Muscle layer of colon (tissue), 2 donors: ENCODE measurements around the gene TMC4.

Source experiments
- H3K27ac ChIP-seq: one replicate; pipeline ENCODE4 v1.7.0; 2013; ENCODE audit warnings: low read depth, mild to moderate bottlenecking, low read length, moderate library complexity
- H3K27me3 ChIP-seq, 2 donors: one replicate each; pipeline ENCODE4 v1.7.0; 2013; ENCODE audit warnings: low read length in 2 of 2, mild to moderate bottlenecking in 2 of 2; ENCODE audit not compliant: insufficient read depth in 2 of 2, control insufficient read depth in 1 of 2
- H3K36me3 ChIP-seq: one replicate; pipeline ENCODE4 v1.7.0; 2013; ENCODE audit warnings: mild to moderate bottlenecking, low read length; ENCODE audit not compliant: insufficient read depth
- H3K4me1 ChIP-seq: one replicate; pipeline ENCODE4 v1.7.0; 2013; ENCODE audit warnings: mild to moderate bottlenecking, low read length; ENCODE audit not compliant: insufficient read depth
- H3K4me3 ChIP-seq, 2 donors: one replicate each; pipeline ENCODE4 v1.7.0; 2013; ENCODE audit warnings: low read length in 2 of 2, low read depth in 1 of 2, mild to moderate bottlenecking in 1 of 2, moderate library complexity in 1 of 2
- H3K9ac ChIP-seq: one replicate; pipeline ENCODE4 v1.7.0; 2013; ENCODE audit warnings: low read length
- H3K9me3 ChIP-seq: one replicate; pipeline ENCODE4 v1.7.0; 2013; ENCODE audit warnings: mild to moderate bottlenecking, low read length
- donor health status: abdominal sarcoma.
- donor health status: Adenocarcinoma of cecum.

The TMC4 gene

GRCh38 chr19:54158812-54159351, 14.1 kb downstream of the TMC4 start:
- H3K27ac ChIP-seq = peak overlapping the region; percentile 76
- H3K36me3 ChIP-seq = peaks cover 43% of the 10 kb centered on the region
- H3K4me1 ChIP-seq = peaks cover 28% of the 10 kb centered on the region
- no peaks in the 10 kb centered on the region for H3K27me3 ChIP-seq
- peak overlapping the region; percentile 77 for H3K9ac ChIP-seq
- H3K9me3 ChIP-seq = no peaks in the 10 kb centered on the region
- H3K4me3 ChIP-seq = peak overlapping the region; percentile 51 to 87

GRCh38 chr19:54156953-54157352, 16.0 kb downstream of the TMC4 start:
- H3K36me3 ChIP-seq = peaks cover 62% of the 10 kb centered on the region
- H3K27me3 ChIP-seq = no peaks in the 10 kb centered on the region
- H3K9me3 ChIP-seq = no peaks in the 10 kb centered on the region
- H3K27ac ChIP-seq = no peak overlapping the region
- H3K4me1 ChIP-seq = peaks cover 22% of the 10 kb centered on the region
- H3K9ac ChIP-seq = no peak overlapping the region
- H3K4me3 ChIP-seq = no peak overlapping the region

GRCh38 chr19:54156490-54156889, 16.5 kb downstream of the TMC4 start:
- peaks cover 66% of the 10 kb centered on the region for H3K36me3 ChIP-seq
- H3K27me3 ChIP-seq = no peaks in the 10 kb centered on the region
- H3K27ac ChIP-seq = no peak overlapping the region
- no peak overlapping the region for H3K4me3 ChIP-seq
- H3K9ac ChIP-seq = no peak overlapping the region
- H3K9me3 ChIP-seq = no peaks in the 10 kb centered on the region
- H3K4me1 ChIP-seq = peaks cover 19% of the 10 kb centered on the region

- no peak overlapping the region for H3K4me3 ChIP-seq
- peaks cover 70% of the 10 kb centered on the region for H3K36me3 ChIP-seq
- H3K4me1 ChIP-seq = peaks cover 16% of the 10 kb centered on the region
- no peaks in the 10 kb centered on the region for H3K9me3 ChIP-seq
- H3K27ac ChIP-seq = no peak overlapping the region
- no peak overlapping the region for H3K9ac ChIP-seq
- H3K27me3 ChIP-seq = no peaks in the 10 kb centered on the region
These were observed 17.3 kb downstream of the TMC4 start for GRCh38 chr19:54155694-54156093.

GRCh38 chr19:54154603-54155345, 18.2 kb downstream of the TMC4 start:
- Histone ChIP-seq H3K9ac (no peak overlapping the region), H3K36me3 (peaks cover 77% of the 10 kb centered on the region), H3K27ac (no peak overlapping the region), H3K9me3 (no peaks in the 10 kb centered on the region), H3K27me3 (no peaks in the 10 kb centered on the region), H3K4me1 (peaks cover 12% of the 10 kb centered on the region), H3K4me3 (no peak overlapping the region)

GRCh38 chr19:54153731-54154326, 19.1 kb downstream of the TMC4 start:
- Histone ChIP-seq H3K9ac (no peak overlapping the region), H3K27ac (no peak overlapping the region), H3K36me3 (peaks cover 86% of the 10 kb centered on the region), H3K4me3 (no peak overlapping the region), H3K4me1 (peaks cover 9% of the 10 kb centered on the region), H3K9me3 (no peaks in the 10 kb centered on the region), H3K27me3 (no peaks in the 10 kb centered on the region)

- H3K36me3 ChIP-seq = peaks cover 84% of the 10 kb centered on the region
- no peak overlapping the region for H3K27ac ChIP-seq
- H3K27me3 ChIP-seq = no peaks in the 10 kb centered on the region
- no peak overlapping the region for H3K4me3 ChIP-seq
- no peaks in the 10 kb centered on the region for H3K9me3 ChIP-seq
- peaks cover under 1% of the 10 kb centered on the region for H3K4me1 ChIP-seq
- H3K9ac ChIP-seq = no peak overlapping the region
These were observed 20.0 kb downstream of the TMC4 start for GRCh38 chr19:54152878-54153524.

GRCh38 chr19:54152267-54152666, 20.7 kb downstream of the TMC4 start:
- H3K9me3 ChIP-seq = no peaks in the 10 kb centered on the region
- peaks cover 84% of the 10 kb centered on the region for H3K36me3 ChIP-seq
- H3K27ac ChIP-seq = no peak overlapping the region
- H3K27me3 ChIP-seq = no peaks in the 10 kb centered on the region
- no peaks in the 10 kb centered on the region for H3K4me1 ChIP-seq
- no peak overlapping the region for H3K4me3 ChIP-seq
- H3K9ac ChIP-seq = no peak overlapping the region

- no peak overlapping the region for H3K9ac ChIP-seq
- H3K27me3 ChIP-seq = no peaks in the 10 kb centered on the region
- H3K27ac ChIP-seq = no peak overlapping the region
- no peaks in the 10 kb centered on the region for H3K4me1 ChIP-seq
- no peaks in the 10 kb centered on the region for H3K9me3 ChIP-seq
- H3K4me3 ChIP-seq = no peak overlapping the region
- peaks cover 84% of the 10 kb centered on the region for H3K36me3 ChIP-seq
These were observed 21.5 kb downstream of the TMC4 start for GRCh38 chr19:54151362-54152035.

GRCh38 chr19:54149021-54149812, 23.7 kb downstream of the TMC4 start:
- Histone ChIP-seq H3K27ac (no peak overlapping the region), H3K4me1 (no peaks in the 10 kb centered on the region), H3K9me3 (no peaks in the 10 kb centered on the region), H3K4me3 (no peak overlapping the region), H3K9ac (no peak overlapping the region), H3K36me3 (peaks cover 87% of the 10 kb centered on the region), H3K27me3 (no peaks in the 10 kb centered on the region)
